Measurements from ENCODE around the gene ANKRD18B.
"Not testable (repeated sequence)": the region's sequence is repeated elsewhere in the genome, so short reads cannot be mapped to it uniquely, and the experiment has no call there.

DNA sequence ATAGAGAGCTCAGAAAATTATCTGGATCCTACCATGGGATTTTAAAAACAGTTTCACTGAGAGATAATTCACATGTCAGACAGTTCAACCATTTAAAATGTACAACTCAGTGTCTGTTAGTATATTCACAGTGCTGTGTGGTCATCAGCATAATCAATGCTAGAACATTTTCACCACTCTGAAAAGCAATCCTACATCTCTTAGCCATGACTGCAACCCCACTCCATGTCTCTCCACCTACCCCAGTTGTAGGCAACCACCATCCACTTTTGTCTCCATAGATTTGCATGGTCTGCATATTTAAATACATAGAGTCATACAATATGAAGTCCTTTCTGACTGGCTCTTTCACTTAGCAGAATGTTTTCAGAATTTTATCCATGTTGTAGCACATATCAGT lies 27.1 kb downstream of the ANKRD18B start:
- TF ChIP-seq, protein P1, sequence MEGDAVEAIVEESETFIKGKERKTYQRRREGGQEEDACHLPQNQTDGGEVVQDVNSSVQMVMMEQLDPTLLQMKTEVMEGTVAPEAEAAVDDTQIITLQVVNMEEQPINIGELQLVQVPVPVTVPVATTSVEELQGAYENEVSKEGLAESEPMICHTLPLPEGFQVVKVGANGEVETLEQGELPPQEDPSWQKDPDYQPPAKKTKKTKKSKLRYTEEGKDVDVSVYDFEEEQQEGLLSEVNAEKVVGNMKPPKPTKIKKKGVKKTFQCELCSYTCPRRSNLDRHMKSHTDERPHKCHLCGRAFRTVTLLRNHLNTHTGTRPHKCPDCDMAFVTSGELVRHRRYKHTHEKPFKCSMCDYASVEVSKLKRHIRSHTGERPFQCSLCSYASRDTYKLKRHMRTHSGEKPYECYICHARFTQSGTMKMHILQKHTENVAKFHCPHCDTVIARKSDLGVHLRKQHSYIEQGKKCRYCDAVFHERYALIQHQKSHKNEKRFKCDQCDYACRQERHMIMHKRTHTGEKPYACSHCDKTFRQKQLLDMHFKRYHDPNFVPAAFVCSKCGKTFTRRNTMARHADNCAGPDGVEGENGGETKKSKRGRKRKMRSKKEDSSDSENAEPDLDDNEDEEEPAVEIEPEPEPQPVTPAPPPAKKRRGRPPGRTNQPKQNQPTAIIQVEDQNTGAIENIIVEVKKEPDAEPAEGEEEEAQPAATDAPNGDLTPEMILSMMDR (IDR thresholded peaks at IDR 0.05), result not testable (repeated sequence)
- TF ChIP-seq EZH2 (IDR thresholded peaks at IDR 0.05; ENCODE audit: borderline replicate concordance, insufficient read depth, low read depth, low read length, poor library complexity, severe bottlenecking), result not testable (repeated sequence)

Measured in B cell (primary cell).